GM12801 (cell line): Measurements from ENCODE around the gene CHRNA4.

Experiments
- CTCF ChIP-seq: IDR thresholded peaks from one replicate; pipeline ENCODE4 v1.5.1; 2011; ENCODE audit warnings: control low read depth; ENCODE audit not compliant: insufficient read length; ENCODE audit errors: extremely low read depth

CHRNA4 gene

DNA sequence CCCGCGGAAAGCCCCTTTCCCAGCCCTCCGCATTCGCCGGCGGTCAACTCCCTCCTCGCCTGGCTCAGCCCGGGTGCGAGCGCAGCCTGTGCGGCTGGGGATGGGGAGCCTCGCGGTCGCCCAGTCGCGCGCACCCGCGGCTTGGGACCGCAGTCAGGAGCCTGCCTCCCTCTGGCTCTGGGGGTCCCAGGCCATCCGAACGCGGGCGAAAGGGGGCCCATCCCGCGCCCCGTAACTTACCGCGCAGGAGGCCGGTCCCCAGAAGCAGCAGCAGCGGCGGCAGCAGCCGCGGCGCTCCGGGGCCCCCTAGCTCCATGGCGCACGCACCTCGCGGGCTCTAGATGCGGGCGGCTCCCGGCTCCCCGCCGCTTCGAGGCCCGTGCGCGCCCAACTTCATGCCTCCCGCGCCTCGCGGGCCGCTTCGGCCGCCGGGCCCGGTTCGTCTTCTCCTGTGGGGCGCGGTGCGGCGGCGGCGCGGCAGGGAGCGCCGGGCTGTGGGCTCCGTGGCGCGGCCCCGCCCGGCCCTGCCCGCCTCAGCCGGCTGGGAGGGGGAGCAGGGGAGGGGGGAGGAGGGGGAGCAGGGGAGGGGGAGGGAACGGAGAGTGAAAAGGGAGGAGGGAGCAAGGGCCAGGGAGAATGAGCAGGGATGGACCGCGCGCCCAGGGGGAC, at the start of gene CHRNA4:
CHRNA4 (minus strand) TSS at position 500 of the 669 bp plus-strand sequence; CDS start at position 316, 184 bp downstream.
- TF ChIP-seq CTCF = no peak

DNA sequence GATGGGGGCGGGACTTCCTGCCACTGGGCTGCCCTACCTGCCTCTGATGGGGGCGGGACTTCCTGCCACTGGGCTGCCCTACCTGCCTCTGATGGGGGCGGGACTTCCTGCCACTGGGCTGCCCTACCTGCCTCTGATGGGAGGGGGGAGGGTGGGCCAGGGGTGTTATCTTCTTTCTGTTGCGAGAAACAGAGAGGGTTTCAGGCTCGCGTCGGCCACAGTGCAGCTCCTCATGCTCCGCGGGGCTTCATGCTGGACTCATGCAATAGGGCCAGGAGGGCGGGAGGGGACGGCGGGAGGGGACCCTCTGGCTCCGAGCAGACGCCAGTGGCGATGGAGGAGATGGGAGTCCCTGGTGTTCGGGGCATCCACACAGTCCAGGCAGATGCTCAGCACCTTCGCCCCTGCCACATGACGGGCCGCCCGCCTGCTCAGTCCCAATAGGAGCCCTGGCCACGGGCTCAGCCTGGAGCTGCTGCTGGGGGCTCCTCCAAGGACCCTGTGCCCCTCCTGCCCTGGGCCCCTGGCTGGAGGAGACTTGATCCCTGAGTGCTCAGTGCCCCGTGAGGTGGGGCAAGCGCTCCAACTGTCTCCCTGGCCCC, 48.8 kb upstream of the CHRNA4 start:
- TF ChIP-seq CTCF = no peak

DNA sequence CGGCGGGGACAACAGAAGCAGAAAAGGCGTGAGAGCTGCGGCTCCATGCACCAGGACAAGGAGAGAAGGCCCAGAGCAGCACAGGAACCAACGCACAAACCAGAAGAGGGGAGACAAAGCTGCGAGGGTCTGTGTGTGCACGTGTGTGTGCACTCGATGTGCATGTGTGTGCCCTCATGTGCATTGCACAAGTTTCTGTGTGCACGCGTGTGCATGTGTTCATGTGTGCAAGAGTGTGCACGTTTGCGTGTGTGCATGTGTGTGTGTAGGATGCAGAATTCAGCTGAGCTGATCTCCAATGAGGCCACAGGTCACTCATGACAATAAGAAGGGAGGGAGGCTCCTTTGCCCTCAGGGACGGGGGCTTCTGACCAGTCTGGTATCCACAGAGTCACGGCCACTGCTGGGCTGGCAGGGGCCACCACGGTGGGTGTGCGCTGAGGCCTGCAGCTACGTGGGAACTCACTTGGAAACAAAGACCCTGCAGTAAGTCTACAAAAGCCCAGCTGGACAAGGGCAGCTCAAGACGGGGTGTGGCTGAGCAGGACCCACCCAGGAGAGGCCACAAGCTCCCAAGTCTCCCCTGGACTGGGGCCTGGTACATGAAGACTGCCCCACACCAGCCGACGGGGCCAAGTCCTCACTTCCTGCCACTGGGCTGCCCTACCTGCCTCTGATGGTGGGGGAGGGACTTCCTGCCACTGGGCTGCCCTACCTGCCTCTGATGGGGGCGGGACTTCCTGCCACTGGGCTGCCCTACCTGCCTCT, 48.1 kb upstream of the CHRNA4 start:
- no peak for TF ChIP-seq CTCF

GRCh38 chr20:63408684-63409046, 47.5 kb upstream of the CHRNA4 start:
- TF ChIP-seq CTCF = no peak

DNA sequence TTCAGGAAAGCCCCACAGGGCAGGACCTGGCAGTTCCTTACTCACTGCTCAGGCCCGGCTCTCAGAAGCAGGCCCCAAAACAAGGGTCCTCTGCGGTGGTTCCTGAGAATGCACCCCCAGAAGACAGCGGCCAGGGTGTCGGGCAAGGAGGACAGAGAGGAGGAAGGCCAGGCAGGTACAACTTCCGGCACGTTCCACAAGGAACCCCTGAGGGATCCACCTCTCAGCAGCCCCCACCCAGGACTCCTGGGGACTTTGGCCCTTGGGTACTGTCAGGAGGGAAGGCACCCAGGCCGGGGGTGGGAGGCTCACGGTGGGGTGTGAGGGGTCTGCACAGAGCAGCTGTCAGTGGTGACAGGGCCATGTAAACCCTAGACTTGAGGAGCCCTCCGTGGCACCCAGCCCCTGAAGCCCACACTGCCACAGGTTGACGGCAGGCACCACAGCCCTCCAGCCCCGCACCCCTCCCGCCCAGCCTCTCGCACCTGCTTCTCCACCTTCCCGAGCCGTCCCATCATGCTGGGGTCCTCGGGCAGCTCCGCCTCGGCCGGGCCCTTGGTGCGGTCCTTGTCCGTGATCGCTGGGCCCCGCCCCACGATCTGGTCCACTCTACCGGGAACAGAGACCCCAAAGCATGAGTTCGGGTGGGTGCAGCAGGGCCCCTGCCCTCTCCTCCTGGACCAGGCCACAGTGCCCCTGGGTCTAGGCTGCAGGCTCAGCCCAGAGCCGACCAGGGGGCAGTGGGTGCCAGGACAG, 47.0 kb upstream of the CHRNA4 start:
- no peak for TF ChIP-seq CTCF

DNA sequence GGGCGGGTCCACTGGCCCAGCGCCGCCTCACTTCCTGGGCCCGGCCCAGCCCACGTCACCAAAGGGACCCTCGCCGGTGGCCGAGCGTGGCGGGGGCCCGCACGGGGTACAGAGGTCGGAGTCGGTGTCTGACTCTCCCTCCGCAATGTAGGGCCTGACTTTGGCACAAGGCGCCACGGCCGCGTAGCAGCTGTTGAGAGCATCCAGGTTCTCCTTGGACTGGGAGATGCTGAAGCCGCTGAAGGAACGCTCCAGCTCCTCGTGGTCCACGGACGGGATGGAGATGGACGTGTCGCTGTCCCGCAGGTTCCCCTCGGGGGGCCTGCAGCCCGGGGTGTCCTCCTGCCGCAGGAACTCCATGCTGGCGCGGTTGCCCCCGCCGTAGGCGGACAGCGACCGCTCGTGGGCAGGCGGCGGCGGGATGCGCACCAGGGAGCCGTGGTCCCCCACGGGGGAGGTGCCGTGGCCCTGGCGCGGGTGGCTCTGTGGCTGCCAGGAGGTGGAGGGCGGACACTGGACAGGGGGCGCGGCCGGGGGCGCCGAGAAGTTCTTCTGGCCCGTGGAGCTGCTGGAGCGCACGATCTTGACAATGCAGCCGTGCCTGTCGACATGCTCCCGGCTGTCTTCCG, 45.6 kb upstream of the CHRNA4 start:
- TF ChIP-seq CTCF = no peak
